Fibroblast of mammary gland (primary cell): ENCODE results near the gene DISC1.

ENCODE experiments used
- DNase-seq: peaks from one replicate; pipeline ENCODE4 v3.0.0-alpha.2; 2010; ENCODE audit warnings: low read depth
- H3K4me3 ChIP-seq: 2 replicates; pipeline ENCODE4 v1.5.1; 2011; ENCODE audit warnings: low read depth, mild to moderate bottlenecking, low read length, moderate library complexity; ENCODE audit not compliant: control insufficient read depth
- TF ChIP-seq, protein P1 (sequence below): conservative IDR thresholded peaks from 2 replicates; pipeline ENCODE4 v1.5.1; 2011; ENCODE audit warnings: low read depth, low read length, inconsistent platforms; ENCODE audit not compliant: control insufficient read depth, insufficient read depth

The DISC1 gene

GRCh38 chr1:231748760-231749415, 122.3 kb downstream of the DISC1 start:
- TF ChIP-seq, protein P1, sequence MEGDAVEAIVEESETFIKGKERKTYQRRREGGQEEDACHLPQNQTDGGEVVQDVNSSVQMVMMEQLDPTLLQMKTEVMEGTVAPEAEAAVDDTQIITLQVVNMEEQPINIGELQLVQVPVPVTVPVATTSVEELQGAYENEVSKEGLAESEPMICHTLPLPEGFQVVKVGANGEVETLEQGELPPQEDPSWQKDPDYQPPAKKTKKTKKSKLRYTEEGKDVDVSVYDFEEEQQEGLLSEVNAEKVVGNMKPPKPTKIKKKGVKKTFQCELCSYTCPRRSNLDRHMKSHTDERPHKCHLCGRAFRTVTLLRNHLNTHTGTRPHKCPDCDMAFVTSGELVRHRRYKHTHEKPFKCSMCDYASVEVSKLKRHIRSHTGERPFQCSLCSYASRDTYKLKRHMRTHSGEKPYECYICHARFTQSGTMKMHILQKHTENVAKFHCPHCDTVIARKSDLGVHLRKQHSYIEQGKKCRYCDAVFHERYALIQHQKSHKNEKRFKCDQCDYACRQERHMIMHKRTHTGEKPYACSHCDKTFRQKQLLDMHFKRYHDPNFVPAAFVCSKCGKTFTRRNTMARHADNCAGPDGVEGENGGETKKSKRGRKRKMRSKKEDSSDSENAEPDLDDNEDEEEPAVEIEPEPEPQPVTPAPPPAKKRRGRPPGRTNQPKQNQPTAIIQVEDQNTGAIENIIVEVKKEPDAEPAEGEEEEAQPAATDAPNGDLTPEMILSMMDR, result no peak
- DNase-seq, result peak; percentile 5
- H3K4me3 ChIP-seq, result no peak overlapping the region

DNA sequence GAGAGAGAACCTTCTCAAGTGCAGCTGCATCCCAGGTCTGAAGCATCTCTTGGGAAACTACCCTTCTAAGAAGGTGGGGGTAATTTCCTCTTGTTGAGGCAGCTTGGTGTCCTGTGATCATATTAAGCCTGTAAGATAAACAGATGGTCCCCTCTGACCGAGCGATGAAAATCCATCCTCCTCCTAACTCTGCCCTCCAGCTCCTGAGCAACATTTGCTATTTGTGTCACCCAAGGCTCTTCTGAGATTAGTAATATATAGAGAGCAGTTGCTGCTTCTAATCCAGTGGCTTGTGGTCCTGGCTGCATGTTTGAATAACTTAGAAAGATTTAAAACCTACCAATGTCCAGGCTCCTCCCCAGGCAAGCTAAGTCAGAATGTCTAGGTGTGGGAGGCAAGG, 123.7 kb downstream of the DISC1 start:
- DNase-seq, result no peak
- TF ChIP-seq, protein P1, result no peak
- H3K4me3 ChIP-seq, result no peak overlapping the region

GRCh38 chr1:231750818-231751362, 124.3 kb downstream of the DISC1 start:
- no peak overlapping the region for H3K4me3 ChIP-seq
- no peak for DNase-seq
- TF ChIP-seq, protein P1, result no peak

GRCh38 chr1:231751415-231751814, 124.8 kb downstream of the DISC1 start:
- DNase-seq, result peak; percentile 16
- no peak overlapping the region for H3K4me3 ChIP-seq
- TF ChIP-seq, protein P1, result no peak

GRCh38 chr1:231753313-231753712, 126.7 kb downstream of the DISC1 start:
- no peak overlapping the region for H3K4me3 ChIP-seq
- TF ChIP-seq, protein P1, result no peak
- DNase-seq, result no peak

- TF ChIP-seq, protein P1, result no peak
- H3K4me3 ChIP-seq, result no peak overlapping the region
- no peak for DNase-seq
These were observed 130.5 kb downstream of the DISC1 start for GRCh38 chr1:231757101-231757404.

DNA sequence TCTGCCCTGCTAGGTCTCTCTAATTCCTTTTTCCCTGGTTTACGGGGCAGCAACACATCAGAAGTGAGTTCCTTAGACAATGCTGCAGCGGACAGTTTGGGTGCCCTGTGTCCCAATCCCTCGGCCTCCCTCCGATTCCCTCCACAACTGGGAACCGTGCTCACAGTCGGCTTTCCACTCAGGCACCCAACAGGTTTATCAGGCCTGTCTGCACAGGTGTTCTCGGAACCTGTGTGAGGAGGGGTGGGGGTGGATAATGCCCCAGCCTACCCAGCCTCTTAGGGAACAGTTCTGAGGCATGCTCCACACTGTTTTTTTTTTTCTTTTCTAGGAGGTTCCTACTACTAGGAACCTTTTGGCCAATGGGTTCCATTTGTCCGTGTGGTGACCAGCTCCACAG, 131.2 kb downstream of the DISC1 start:
- no peak overlapping the region for H3K4me3 ChIP-seq
- no peak for DNase-seq
- TF ChIP-seq, protein P1, result no peak
